Pancreas (tissue), 10 donors: Measurements from ENCODE around the gene PIMREG. TPM values are rescaled to one million over a fixed set of nuclear protein-coding genes. Genes with fewer than 3 reads are reported as not detected.

ENCODE experiments used
- ATAC-seq, 4 donors: fragments of 200-7000 bp; cut with Tn5 transposase; one replicate each; pipeline versions ENCODE4 v1.8.0 to v1.9.1; 2020; ENCODE audit warnings: mild to moderate bottlenecking in 4 of 4, moderate library complexity in 4 of 4
- DNase-seq, 6 donors: peaks; one replicate each; pipeline ENCODE4 v3.0.0-alpha.2; 2020
- FAIRE-seq: peaks from 2 replicates; lab custom pipeline; 2012; peaks lifted over from hg19 to GRCh38; lab: Jason Lieb, UNC
- H3K27ac ChIP-seq, 4 donors: fragments of 200-600 bp; sonication (generic); 1 replicate in 3 of 4; 2 replicates in 1 of 4; pipeline versions ENCODE4 v1.5.0 to v1.8.0; 2020
- H3K27me3 ChIP-seq, 4 donors: fragments of 200-600 bp; one replicate each; pipeline ENCODE4 v1.8.0; 2021
- H3K36me3 ChIP-seq, 3 donors: fragments of 200-600 bp; sonication (generic) in 1 of 3; one replicate each; pipeline versions ENCODE4 v1.5.0 to v1.8.0; 2020 to 2021
- H3K4me1 ChIP-seq, 3 donors: fragments of 200-600 bp; one replicate each; pipeline ENCODE4 v1.8.0; 2021
- H3K4me3 ChIP-seq, 4 donors: fragments of 200-600 bp; sonication (generic) in 2 of 4; one replicate each; pipeline versions ENCODE4 v1.5.0 to v1.8.0; 2020 to 2021
- H3K9me3 ChIP-seq, 4 donors: fragments of 200-600 bp; one replicate each; pipeline ENCODE4 v1.8.0; 2021
- CTCF ChIP-seq, 4 donors: fragments of 200-600 bp; sonication (generic) in 3 of 4; IDR thresholded peaks; one replicate each; pipeline versions ENCODE4 v1.5.0 to v1.8.0; 2021; ENCODE audit warnings: antibody characterized with exemption in 4 of 4
- WGBS, 2 donors: extraction: QIAGEN DNeasy Blood & Tissue Kit; methylation state at CpG; one replicate each; pipeline ENCODE4 v1.1.7; 2013; 5-methylcytosine and 5-hydroxymethylcytosine counted together
- intact Hi-C, 3 donors: fragments of 100-400 bp; cut with DNase I; formaldehyde crosslinking; loops; one replicate each; pipeline versions ENCODE4 v1.11.1 to v1.14.2; 2022
- polyA plus RNA-seq, 2 donors: library from polyadenylated mRNA; stranded (reverse); fragments of 200-250 nt; gene quantifications; one replicate each; pipeline ENCODE4 v1.2.3, GENCODE V29; 2013
- total RNA-seq, 6 donors: library from RNA; stranded (reverse); fragmentation: NEBNext Ultra II Directional in 4 of 6; extraction: Animal tissue kit (Norgen Biotek cat#: 25700) in 4 of 6; gene quantifications; one replicate each; pipeline versions ENCODE4 v1.2.1 to v1.2.4, GENCODE V29; 2021 to 2023
- donor health status: healthy with polysubstance abuse.
- donor health status: DM: no; HTN: no; CAD: no; lungs with moderate emphysema.
- donor health status: DM: no; HTN: no; CAD: no.
- donor health status: control.
- donor health status: control.
- donor health status: Bipolar disorder and iron deficiency.
- donor health status: DM: yes; HTN: yes; CAD: no.
- donor health status: DM: no; HTN: no; CAD: no.
- donor health status: DM: no; HTN: no; CAD: no.
- donor health status: DM: yes; HTN: yes; CAD: no.

The PIMREG gene
- total and polyA plus RNA-seq, 8 donors, result 0.09 to 0.50 (median 0.14) TPM; not detected in 4

- WGBS, 2 donors, result 83 to 84% methylated on average over 10 of the region's 10 CpGs
- FAIRE-seq (no peak), DNase-seq (no peak), ATAC-seq (no peak)
- no peaks in the 10 kb centered on the region for H3K4me1 ChIP-seq
- no peak for TF ChIP-seq CTCF (IDR thresholded peaks at IDR 0.05)
- no peak overlapping the region for H3K27ac ChIP-seq
- no peaks in the 10 kb centered on the region for H3K27me3 ChIP-seq
- H3K4me3 ChIP-seq, result no peak overlapping the region
- H3K36me3 ChIP-seq, result no peaks in the 10 kb centered on the region
- no peaks in the 10 kb centered on the region for H3K9me3 ChIP-seq
- intact Hi-C loops, result loop anchor here in 1 of 3 donors (10.0 kb wide), 1 partner anchor 168 kb away; the partner anchor contains the start of genes KIAA0753 and TXNDC17
Measured at GRCh38 chr17:6476810-6477179, 32.5 kb downstream of the PIMREG start.

- Histone ChIP-seq H3K9me3 (no peaks in the 10 kb centered on the region), H3K27ac (no peak overlapping the region), H3K27me3 (no peaks in the 10 kb centered on the region), H3K4me1 (no peaks in the 10 kb centered on the region), H3K4me3 (no peak overlapping the region), H3K36me3 (no peaks in the 10 kb centered on the region)
- intact Hi-C loops, result loop anchor here in 1 of 3 donors (10.0 kb wide), 1 partner anchor 167 kb away; the partner anchor contains the start of genes KIAA0753 and TXNDC17
- TF ChIP-seq CTCF (IDR thresholded peaks at IDR 0.05), result no peak
- WGBS, 2 donors, result 81 to 88% methylated on average over 14 of the region's 14 CpGs
- no peak for DNase-seq
- FAIRE-seq, result no peak
- no peak for ATAC-seq
Measured at GRCh38 chr17:6477831-6478383, 33.7 kb downstream of the PIMREG start.

- TF ChIP-seq CTCF (IDR thresholded peaks at IDR 0.05), result no peak
- FAIRE-seq (no peak), DNase-seq (no peak), ATAC-seq (no peak)
- Histone ChIP-seq H3K27me3 (no peaks in the 10 kb centered on the region), H3K4me3 (no peak overlapping the region), H3K36me3 (no peaks in the 10 kb centered on the region), H3K4me1 (no peaks in the 10 kb centered on the region), H3K27ac (no peak overlapping the region), H3K9me3 (no peaks in the 10 kb centered on the region)
- WGBS, 2 donors, result 85 to 86% methylated on average over 8 to 11 of the region's 11 CpGs
- intact Hi-C loops, result loop anchor here in 1 of 3 donors (10.0 kb wide), 1 partner anchor 166 kb away; the partner anchor contains the start of genes KIAA0753 and TXNDC17
Measured at GRCh38 chr17:6478486-6478885, 34.2 kb downstream of the PIMREG start.

- no peak for TF ChIP-seq CTCF (IDR thresholded peaks at IDR 0.05)
- DNase-seq (no peak), ATAC-seq (no peak), FAIRE-seq (no peak)
- Histone ChIP-seq H3K4me3 (no peak overlapping the region), H3K9me3 (no peaks in the 10 kb centered on the region), H3K27me3 (no peaks in the 10 kb centered on the region), H3K27ac (no peak overlapping the region), H3K4me1 (no peaks in the 10 kb centered on the region), H3K36me3 (no peaks in the 10 kb centered on the region)
- intact Hi-C loops, result loop anchor here in 1 of 3 donors (10.0 kb wide), 1 partner anchor 165 kb away; the partner anchor contains the start of genes KIAA0753 and TXNDC17
- 48 to 52% methylated on average over 13 of the region's 13 CpGs for WGBS, 2 donors
Measured at GRCh38 chr17:6479622-6480302, 35.5 kb downstream of the PIMREG start.

GRCh38 chr17:6480303-6480675 is 36.0 kb downstream of the PIMREG start:
- Histone ChIP-seq H3K4me1 (no peaks in the 10 kb centered on the region), H3K36me3 (no peaks in the 10 kb centered on the region), H3K27me3 (no peaks in the 10 kb centered on the region), H3K9me3 (no peaks in the 10 kb centered on the region), H3K27ac (no peak overlapping the region), H3K4me3 (no peak overlapping the region)
- no peak for TF ChIP-seq CTCF (IDR thresholded peaks at IDR 0.05)
- no peak for DNase-seq
- 66 to 70% methylated on average over 9 of the region's 9 CpGs for WGBS, 2 donors
- intact Hi-C loops, result no loop called here
- no peak for ATAC-seq
- FAIRE-seq, result no peak
